Stimulated activated CD8-positive, alpha-beta memory T cell treated with anti-CD3 and anti-CD28 coated beads, Interleukin-12 subunit alpha, Interleukin-12 subunit beta, amount 100 ng/mL, for 1 hour (primary cell): ENCODE data around the gene ZNF831.

Source experiments
- DNase-seq: peaks from one replicate; pipeline ENCODE4 v3.0.0-alpha.2; 2020; ENCODE audit warnings: low read depth

ZNF831 gene

DNA sequence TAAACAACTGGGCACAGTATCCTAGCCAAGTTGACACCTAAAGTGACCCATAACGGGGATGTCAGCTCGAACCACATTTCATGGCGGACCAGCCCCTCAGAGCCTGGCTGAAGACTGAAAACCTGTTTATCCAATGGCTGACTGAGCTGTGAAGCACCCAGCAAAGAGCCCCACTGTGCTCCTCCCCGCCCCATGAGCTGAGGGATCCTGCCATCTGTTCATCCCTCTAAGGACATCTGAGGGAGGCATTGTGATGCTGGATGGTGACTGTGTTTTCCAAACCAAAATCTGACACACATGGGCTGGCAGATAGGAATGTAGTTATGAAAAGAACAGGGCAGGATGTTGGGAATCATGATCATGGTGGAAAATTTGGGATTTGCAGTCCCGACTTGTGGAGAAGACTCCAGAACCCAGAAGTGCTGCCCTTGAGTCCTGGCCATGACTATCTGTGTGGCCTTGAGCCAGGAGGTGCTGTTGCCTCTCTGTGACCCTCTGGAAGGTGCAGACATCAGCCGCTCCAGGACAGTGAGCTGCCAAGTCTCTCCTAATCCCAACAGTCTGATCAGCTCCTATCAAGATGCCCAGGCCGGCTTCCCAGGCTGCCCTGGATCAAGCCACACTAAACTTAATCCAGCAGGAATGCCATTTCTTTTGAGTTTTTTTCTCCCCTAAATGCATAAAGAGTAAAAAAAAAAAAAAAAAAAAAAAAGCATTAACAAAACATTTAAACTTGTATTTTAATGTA is 142.5 kb downstream of the ZNF831 start:
- no peak for DNase-seq

DNA sequence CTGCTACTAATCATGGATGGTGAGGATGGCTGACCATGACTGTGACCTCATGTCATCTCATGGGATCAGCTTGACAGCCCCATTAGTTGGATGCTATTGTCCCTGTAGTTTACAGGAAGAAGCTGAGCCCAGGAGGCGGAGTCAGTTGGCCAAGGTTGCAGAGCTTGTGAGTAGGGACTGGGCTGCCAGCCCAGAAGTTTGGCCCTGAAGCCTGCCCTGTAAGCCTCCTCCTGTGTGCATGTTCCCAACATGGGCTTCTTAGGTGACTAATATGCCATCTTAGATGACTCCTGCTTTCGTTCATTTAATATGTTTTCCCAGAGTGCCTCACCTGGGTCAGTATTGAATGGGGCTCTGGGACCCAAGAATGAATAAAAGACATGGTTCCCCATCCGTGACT is 143.6 kb downstream of the ZNF831 start:
- DNase-seq, result no peak
